Heart left ventricle (tissue), 13 donors: Measurements from ENCODE around the gene KIF20B.
"Not testable (repeated sequence)": the region's sequence is repeated elsewhere in the genome, so short reads cannot be mapped to it uniquely, and the experiment has no call there.

Experiments
- POLR2A ChIP-seq, 2 donors: fragments of 450-650 bp; IDR thresholded peaks; one replicate each; pipeline ENCODE4 v1.6.1; 2017; ENCODE audit warnings: antibody characterized with exemption in 2 of 2, mild to moderate bottlenecking in 2 of 2, moderate library complexity in 2 of 2
- TF ChIP-seq, protein P1 (sequence below), 12 donors: fragments of 200-600 bp; sonication (generic) in 4 of 12; IDR thresholded peaks; one replicate each; pipeline versions ENCODE4 v1.5.0 to v1.8.0; 2018 to 2022; ENCODE audit warnings: antibody characterized with exemption in 12 of 12, mild to moderate bottlenecking in 5 of 12
- donor health status: ischemic (EF 13 %, LVEDD 7.1; RV severe dilation, severe dysfunction).
- donor health status: DM: no; HTN: yes; CAD: no.
- donor health status: DM: no; HTN: no; CAD: no.
- donor health status: ischemic (EF 25% LVEDD 6.9; RV normal size, moderate dysfunction).
- donor health status: ischemic (EF 25% LVEDD 5.7; RV mildly dilated, moderate dysfunction).
- donor health status: ischemic (EF 35%, LVEDD 5.7; RV mildly dilated, moderate dysfunction).
- donor health status: nonischemic (EF 11% LVEDD 7.7; RV severe dilation, severe dysfunction).
- donor health status: DM: yes; HTN: yes; CAD: no.
- donor health status: PGD.
- donor health status: ischemic (EF 29% LVEDD 5.4; RV normal size, mild dysfunction).
- donor health status: nonischemic (EF 23%, LVEDD 6.1; RV moderate dilation, normal function).

- TF ChIP-seq, protein P1, sequence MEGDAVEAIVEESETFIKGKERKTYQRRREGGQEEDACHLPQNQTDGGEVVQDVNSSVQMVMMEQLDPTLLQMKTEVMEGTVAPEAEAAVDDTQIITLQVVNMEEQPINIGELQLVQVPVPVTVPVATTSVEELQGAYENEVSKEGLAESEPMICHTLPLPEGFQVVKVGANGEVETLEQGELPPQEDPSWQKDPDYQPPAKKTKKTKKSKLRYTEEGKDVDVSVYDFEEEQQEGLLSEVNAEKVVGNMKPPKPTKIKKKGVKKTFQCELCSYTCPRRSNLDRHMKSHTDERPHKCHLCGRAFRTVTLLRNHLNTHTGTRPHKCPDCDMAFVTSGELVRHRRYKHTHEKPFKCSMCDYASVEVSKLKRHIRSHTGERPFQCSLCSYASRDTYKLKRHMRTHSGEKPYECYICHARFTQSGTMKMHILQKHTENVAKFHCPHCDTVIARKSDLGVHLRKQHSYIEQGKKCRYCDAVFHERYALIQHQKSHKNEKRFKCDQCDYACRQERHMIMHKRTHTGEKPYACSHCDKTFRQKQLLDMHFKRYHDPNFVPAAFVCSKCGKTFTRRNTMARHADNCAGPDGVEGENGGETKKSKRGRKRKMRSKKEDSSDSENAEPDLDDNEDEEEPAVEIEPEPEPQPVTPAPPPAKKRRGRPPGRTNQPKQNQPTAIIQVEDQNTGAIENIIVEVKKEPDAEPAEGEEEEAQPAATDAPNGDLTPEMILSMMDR (IDR thresholded peaks at IDR 0.05) = not testable (repeated sequence)
- not testable (repeated sequence) for TF ChIP-seq POLR2A (IDR thresholded peaks at IDR 0.05)
Measured at GRCh38 chr10:89763671-89764070, 62.3 kb downstream of the KIF20B start.
